Caki2 (cell line): ENCODE measurements around the gene ELL2. TPM values are rescaled to one million over a fixed set of nuclear protein-coding genes. Genes with fewer than 3 reads are reported as not detected.
"Not testable (repeated sequence)": the region's sequence is repeated elsewhere in the genome, so short reads cannot be mapped to it uniquely, and the experiment has no call there.

Experiments
- DNase-seq: peaks from one replicate; pipeline ENCODE4 v3.0.0-alpha.2; 2015; ENCODE audit warnings: low read depth
- in situ Hi-C: cut with HindIII; loops from 2 replicates; pipeline ENCODE4 v1.10.0; 2016; ENCODE audit warnings: low sequenced_read_pairs, low pct_unique_long_range_greater_than_20kb, mixed read lengths
- total RNA-seq: library from RNA; depleted of rRNA; stranded (reverse); fragments of >200 nt; shearing (Covaris generic); gene quantifications from 2 replicates; pipeline ENCODE4 v1.2.3, GENCODE V29; 2014; ENCODE audit warnings: low replicate concordance

ELL2 gene
- total RNA-seq, 1 experiment from 2014 or later = 0.61 TPM

GRCh38 chr5:95858661-95859595 is 102.7 kb downstream of the ELL2 start:
- peak; percentile 81 for DNase-seq
- in situ Hi-C loops = no loop called here

- no peak for DNase-seq
- in situ Hi-C loops = no loop called here
Measured at GRCh38 chr5:95858023-95858461, 103.6 kb downstream of the ELL2 start.

GRCh38 chr5:95857185-95857945 is 104.3 kb downstream of the ELL2 start:
- in situ Hi-C loops = no loop called here
- DNase-seq = no peak

GRCh38 chr5:95856501-95856981 is 105.1 kb downstream of the ELL2 start:
- in situ Hi-C loops = no loop called here
- no peak for DNase-seq

- no peak for DNase-seq
- in situ Hi-C loops = no loop called here
Measured at GRCh38 chr5:95853490-95853889, 108.2 kb downstream of the ELL2 start.

- DNase-seq = no peak
- in situ Hi-C loops = no loop called here
Measured at GRCh38 chr5:95852567-95852966, 109.1 kb downstream of the ELL2 start.

- DNase-seq, in situ Hi-C loops: not testable (repeated sequence)
Measured at GRCh38 chr5:95851141-95851540, 110.5 kb downstream of the ELL2 start.

GRCh38 chr5:95850391-95850894 is 111.2 kb downstream of the ELL2 start:
- in situ Hi-C loops = no loop called here
- no peak for DNase-seq

- DNase-seq = no peak
- in situ Hi-C loops = no loop called here
Measured at GRCh38 chr5:95848701-95849100, 113.0 kb downstream of the ELL2 start.

- no peak for DNase-seq
- in situ Hi-C loops = no loop called here
Measured at GRCh38 chr5:95847261-95847592, 114.4 kb downstream of the ELL2 start.

- in situ Hi-C loops = no loop called here
- DNase-seq = peak; percentile 39
Measured at GRCh38 chr5:95846554-95847260, 114.9 kb downstream of the ELL2 start.

- in situ Hi-C loops = no loop called here
- no peak for DNase-seq
Measured at GRCh38 chr5:95845391-95845790, 116.3 kb downstream of the ELL2 start.

- in situ Hi-C loops = no loop called here
- no peak for DNase-seq
Measured at GRCh38 chr5:95843733-95844223, 117.9 kb downstream of the ELL2 start.

GRCh38 chr5:95842854-95843544 is 118.7 kb downstream of the ELL2 start:
- DNase-seq = peak; percentile 53
- in situ Hi-C loops = no loop called here

GRCh38 chr5:95841914-95842812 is 119.5 kb downstream of the ELL2 start:
- peak; percentile 29 for DNase-seq
- in situ Hi-C loops = no loop called here

- no peak for DNase-seq
- in situ Hi-C loops = no loop called here
Measured at GRCh38 chr5:95840956-95841705, 120.5 kb downstream of the ELL2 start.
